ENCODE results near the gene STK10. TPM values are rescaled to one million over a fixed set of nuclear protein-coding genes. Genes with fewer than 3 reads are reported as not detected.

Gene STK10
- total RNA-seq, 1 experiment from 2014 or later: 25.7 TPM

- H3K4me2 ChIP-seq (ENCODE audit: low read length): no peak overlapping the region
- TF ChIP-seq CTCF (conservative IDR thresholded peaks at IDR 0.05; ENCODE audit: low read depth, low read length) (no peak), EZH2 (IDR thresholded peaks at IDR 0.05; ENCODE audit: low read length, unreplicated experiment) (no peak), EZH2phosphoT487 (IDR thresholded peaks at IDR 0.05; ENCODE audit: borderline replicate concordance, low read length) (no peak)
- no peak overlapping the region for H2AFZ ChIP-seq (ENCODE audit: low read length)
- H3F3A ChIP-seq (ENCODE audit: low read length, unreplicated experiment): no peaks in the 10 kb centered on the region
- no peaks in the 10 kb centered on the region for H3K9me3 ChIP-seq (ENCODE audit: low read length)
- ChIA-PET CTCF (interaction anchor here (0.7 kb wide), 1 partner anchor 133 kb away, joined by 5 read pairs; no protein-coding TSS in a partner anchor), POLR2A (ENCODE audit: unreplicated experiment) (no interaction called here)
- H4K20me1 ChIP-seq (ENCODE audit: low read length): no peaks in the 10 kb centered on the region
- H3K4me1 ChIP-seq (ENCODE audit: insufficient read depth, low read length): no peaks in the 10 kb centered on the region
- DNase-seq (no peak), ATAC-seq (no peak)
- intact Hi-C loops (cut with micrococcal nuclease): loop anchor here (10.0 kb wide), 1 partner anchor 630 kb away; the partner anchor contains the start of gene FGF18
- H3K4me3 ChIP-seq (ENCODE audit: low read length): no peak overlapping the region
- H3K79me2 ChIP-seq (ENCODE audit: low read length): no peaks in the 10 kb centered on the region
- BruUV-seq (replicated peaks): no TSS peak
- H3K9ac ChIP-seq (ENCODE audit: low read length): no peak overlapping the region
- H3K27me3 ChIP-seq (ENCODE audit: low read length): no peaks in the 10 kb centered on the region
- no peaks in the 10 kb centered on the region for H3K9me2 ChIP-seq (replicated peaks; ENCODE audit: low read length)
- H3K36me3 ChIP-seq (ENCODE audit: low read depth, low read length): peaks cover 14% of the 10 kb centered on the region; the same call in 1 of the 2 replicates
- H3K27ac ChIP-seq (ENCODE audit: low read length): no peak overlapping the region
Observed at GRCh38 chr5:172045315-172045632, 142.8 kb downstream of the STK10 start.

GRCh38 chr5:172044631-172045314, 143.3 kb downstream of the STK10 start:
- no peak overlapping the region for H2AFZ ChIP-seq (ENCODE audit: low read length)
- no peak overlapping the region for H3K4me2 ChIP-seq (ENCODE audit: low read length)
- ChIA-PET POLR2A (ENCODE audit: unreplicated experiment) (no interaction called here), CTCF (interaction anchor here (0.7 kb wide), 1 partner anchor 132 kb away, joined by 5 read pairs; no protein-coding TSS in a partner anchor)
- H3K9me2 ChIP-seq (replicated peaks; ENCODE audit: low read length): no peaks in the 10 kb centered on the region
- no peaks in the 10 kb centered on the region for H3K27me3 ChIP-seq (ENCODE audit: low read length)
- no peak overlapping the region for H3K4me3 ChIP-seq (ENCODE audit: low read length)
- H3K9ac ChIP-seq (ENCODE audit: low read length): no peak overlapping the region
- no peaks in the 10 kb centered on the region for H3K4me1 ChIP-seq (ENCODE audit: insufficient read depth, low read length)
- no peak for ATAC-seq
- no peaks in the 10 kb centered on the region for H4K20me1 ChIP-seq (ENCODE audit: low read length)
- no peak for DNase-seq
- H3K27ac ChIP-seq (ENCODE audit: low read length): no peak overlapping the region
- intact Hi-C loops (cut with micrococcal nuclease): loop anchor here (10.0 kb wide), 1 partner anchor 630 kb away; the partner anchor contains the start of gene FGF18
- no peaks in the 10 kb centered on the region for H3K9me3 ChIP-seq (ENCODE audit: low read length)
- BruUV-seq (replicated peaks): no TSS peak
- no peaks in the 10 kb centered on the region for H3F3A ChIP-seq (ENCODE audit: low read length, unreplicated experiment)
- H3K36me3 ChIP-seq (ENCODE audit: low read depth, low read length): peaks cover 11% of the 10 kb centered on the region; the same call in 1 of the 2 replicates
- H3K79me2 ChIP-seq (ENCODE audit: low read length): no peaks in the 10 kb centered on the region
- TF ChIP-seq CTCF (conservative IDR thresholded peaks at IDR 0.05; ENCODE audit: low read depth, low read length): 0 out of 2 replicates have a peak, but pooled peaks have one; percentile 8
- no peak for TF ChIP-seq EZH2phosphoT487 (IDR thresholded peaks at IDR 0.05; ENCODE audit: borderline replicate concordance, low read length)
- TF ChIP-seq EZH2 (IDR thresholded peaks at IDR 0.05; ENCODE audit: low read length, unreplicated experiment): no peak

- ATAC-seq (no peak), DNase-seq (no peak)
- TF ChIP-seq EZH2 (IDR thresholded peaks at IDR 0.05; ENCODE audit: low read length, unreplicated experiment) (no peak), EZH2phosphoT487 (IDR thresholded peaks at IDR 0.05; ENCODE audit: borderline replicate concordance, low read length) (no peak), CTCF (conservative IDR thresholded peaks at IDR 0.05; ENCODE audit: low read depth, low read length) (no peak)
- no peak overlapping the region for H3K4me3 ChIP-seq (ENCODE audit: low read length)
- no peak overlapping the region for H3K27ac ChIP-seq (ENCODE audit: low read length)
- H3K9me3 ChIP-seq (ENCODE audit: low read length): no peaks in the 10 kb centered on the region
- no peaks in the 10 kb centered on the region for H3K27me3 ChIP-seq (ENCODE audit: low read length)
- H4K20me1 ChIP-seq (ENCODE audit: low read length): no peaks in the 10 kb centered on the region
- H2AFZ ChIP-seq (ENCODE audit: low read length): no peak overlapping the region
- H3K9me2 ChIP-seq (replicated peaks; ENCODE audit: low read length): no peaks in the 10 kb centered on the region
- no peaks in the 10 kb centered on the region for H3F3A ChIP-seq (ENCODE audit: low read length, unreplicated experiment)
- BruUV-seq (replicated peaks): no TSS peak
- H3K4me1 ChIP-seq (ENCODE audit: insufficient read depth, low read length): no peaks in the 10 kb centered on the region
- H3K79me2 ChIP-seq (ENCODE audit: low read length): no peaks in the 10 kb centered on the region
- no peak overlapping the region for H3K4me2 ChIP-seq (ENCODE audit: low read length)
- H3K36me3 ChIP-seq (ENCODE audit: low read depth, low read length): peaks cover 7% of the 10 kb centered on the region; the same call in 1 of the 2 replicates
- H3K9ac ChIP-seq (ENCODE audit: low read length): no peak overlapping the region
- intact Hi-C loops (cut with micrococcal nuclease): loop anchor here (10.0 kb wide), 1 partner anchor 629 kb away; the partner anchor contains the start of gene FGF18
- ChIA-PET CTCF (no interaction called here), POLR2A (ENCODE audit: unreplicated experiment) (no interaction called here)
Observed at GRCh38 chr5:172043865-172044264, 144.2 kb downstream of the STK10 start.

All from PC-3 (cell line).